HEK293T (cell line): ENCODE results near the gene ZNF503.

Experiments
- ARNT ChIP-seq: fragments of 450-650 bp; IDR thresholded peaks from 2 replicates; pipeline ENCODE4 v1.6.1; 2017; ENCODE audit warnings: mild to moderate bottlenecking
- FOXA1 ChIP-seq: fragments of 450-650 bp; IDR thresholded peaks from 2 replicates; pipeline ENCODE4 v1.6.1; 2016; ENCODE audit warnings: mild to moderate bottlenecking
- L3MBTL2 ChIP-seq: fragments of 450-650 bp; conservative IDR thresholded peaks from 2 replicates; pipeline ENCODE4 v1.6.1; 2016; ENCODE audit warnings: mild to moderate bottlenecking
- NFRKB ChIP-seq: fragments of 450-650 bp; IDR thresholded peaks from 2 replicates; pipeline ENCODE4 v1.6.1; 2016; ENCODE audit warnings: mild to moderate bottlenecking, moderate library complexity

GRCh38 chr10:75397496-75398199, 3.9 kb downstream of the ZNF503 start:
- no peak for TF ChIP-seq FOXA1
- no peak for TF ChIP-seq L3MBTL2
- no peak for TF ChIP-seq NFRKB
- no peak for TF ChIP-seq ARNT
